Sigmoid colon (tissue), 4 donors: ENCODE measurements around the gene B4GALT2.

ENCODE experiments used
- CTCF ChIP-seq, 4 experiments: fragments of 450-650 bp in 3 of 4; fragments of 200-600 bp in 1 of 4; IDR thresholded peaks; one replicate each; pipeline ENCODE4 v1.5.1; 2016 to 2019; ENCODE audit warnings: antibody characterized with exemption in 4 of 4, mild to moderate bottlenecking in 3 of 4, moderate library complexity in 2 of 4
- EP300 ChIP-seq, 4 donors: sonication (generic); formaldehyde crosslinking; IDR thresholded peaks; one replicate each; pipeline ENCODE4 v1.6.1; 2017; ENCODE audit warnings: antibody characterized with exemption in 4 of 4
- POLR2A ChIP-seq, 2 donors: fragments of 450-650 bp; IDR thresholded peaks; one replicate each; pipeline ENCODE4 v1.6.1; 2016; ENCODE audit warnings: antibody characterized with exemption in 2 of 2, mild to moderate bottlenecking in 2 of 2, moderate library complexity in 2 of 2
- POLR2AphosphoS5 ChIP-seq, 4 donors: sonication (generic); formaldehyde crosslinking; IDR thresholded peaks; one replicate each; pipeline ENCODE4 v1.6.1; 2017; ENCODE audit warnings: antibody characterized with exemption in 4 of 4

GRCh38 chr1:44029260-44029910 lies 50.4 kb downstream of the B4GALT2 start:
- TF ChIP-seq CTCF (IDR thresholded peaks at IDR 0.05), result no peak
- TF ChIP-seq POLR2AphosphoS5 (IDR thresholded peaks at IDR 0.05), result no peak
- TF ChIP-seq EP300 (IDR thresholded peaks at IDR 0.05), result no peak
- TF ChIP-seq POLR2A (IDR thresholded peaks at IDR 0.05), result no peak
